Esophagus squamous epithelium (tissue), 5 donors: ENCODE data around the gene KLHDC10. TPM values are rescaled to one million over a fixed set of nuclear protein-coding genes. Genes with fewer than 3 reads are reported as not detected.
A peak's percentile ranks its signal among the peaks of the same experiment; 100 is the strongest.

Experiments used
- DNase-seq: peaks from one replicate; lab custom pipeline; 2025; lab: John Stamatoyannopoulos, UW
- H3K27ac ChIP-seq, 4 donors: fragments of 200-600 bp; sonication (generic); one replicate each; pipeline ENCODE4 v1.5.1; 2016 to 2019; ENCODE audit warnings: mild to moderate bottlenecking in 1 of 4
- H3K27me3 ChIP-seq, 4 donors: fragments of 200-600 bp; sonication (generic); 1 replicate in 3 of 4; 2 replicates in 1 of 4; pipeline versions ENCODE4 v1.5.1 to v1.6.0; 2017 to 2021; ENCODE audit warnings: antibody characterized with exemption in 1 of 4
- H3K36me3 ChIP-seq, 3 donors: fragments of 200-600 bp; sonication (generic); one replicate each; pipeline ENCODE4 v1.5.1; 2016 to 2019
- H3K4me1 ChIP-seq, 3 donors: fragments of 200-600 bp; sonication (generic); one replicate each; pipeline ENCODE4 v1.5.1; 2017 to 2019
- H3K4me3 ChIP-seq, 4 donors: fragments of 200-600 bp; sonication (generic); 1 replicate in 3 of 4; 2 replicates in 1 of 4; pipeline ENCODE4 v1.5.1; 2016 to 2019; ENCODE audit warnings: mild to moderate bottlenecking in 2 of 4, moderate library complexity in 1 of 4
- H3K9me3 ChIP-seq, 3 donors: fragments of 200-600 bp; sonication (generic); one replicate each; pipeline ENCODE4 v1.5.1; 2016 to 2019
- CTCF ChIP-seq, 6 experiments: fragments of 450-650 bp in 4 of 6; fragments of 200-600 bp in 2 of 6; sonication (generic) in 2 of 6; IDR thresholded peaks; one replicate each; pipeline ENCODE4 v1.5.1; 2016 to 2019; ENCODE audit warnings: antibody characterized with exemption in 6 of 6, mild to moderate bottlenecking in 4 of 6, moderate library complexity in 4 of 6
- POLR2A ChIP-seq, 4 donors: fragments of 450-650 bp; IDR thresholded peaks; one replicate each; pipeline ENCODE4 v1.6.1; 2017; ENCODE audit warnings: antibody characterized with exemption in 4 of 4, mild to moderate bottlenecking in 4 of 4, moderate library complexity in 3 of 4
- WGBS, 2 donors: methylation state at CpG; one replicate each; pipeline ENCODE4 v1.1.5; 2018; 5-methylcytosine and 5-hydroxymethylcytosine counted together
- intact Hi-C: fragments of 100-400 bp; cut with DNase I; formaldehyde crosslinking; loops from one replicate; pipeline ENCODE4 v1.15.0; 2022
- total RNA-seq, 4 donors: library from RNA; depleted of rRNA; stranded (reverse); fragments of >200 nt; gene quantifications; one replicate each; pipeline ENCODE4 v1.1.0, GENCODE V29; 2016
- donor health status: DM: yes; HTN: yes; CAD: no.

Gene KLHDC10
- total RNA-seq, 4 donors from 2014 or later = 11.9 to 17.5 (median 15.7) TPM

GRCh38 chr7:130141884-130142653 is 71.7 kb downstream of the KLHDC10 start:
- Histone ChIP-seq H3K4me1 (peaks cover 2 to 24% (median 14%) of the 10 kb centered on the region in 3 donors), H3K36me3 (peaks cover 0 to 11% (median 5%) of the 10 kb centered on the region in 3 donors), H3K27ac (peak overlapping the region in 3 of 4 donors; percentile 67 to 78 (median 72)), H3K27me3 (no peaks in the 10 kb centered on the region), H3K4me3 (peak overlapping the region; percentile 43 to 68 (median 62)), H3K9me3 (no peaks in the 10 kb centered on the region)
- TF ChIP-seq POLR2A (IDR thresholded peaks at IDR 0.05) (no peak), CTCF (IDR thresholded peaks at IDR 0.05) (no peak)
- intact Hi-C loops = no loop called here
- WGBS, 2 donors = 62 to 66% methylated on average over 10 of the region's 17 CpGs
- no peak for DNase-seq

GRCh38 chr7:130142654-130143333 is 72.5 kb downstream of the KLHDC10 start:
- intact Hi-C loops = no loop called here
- no peaks in the 10 kb centered on the region for H3K9me3 ChIP-seq
- H3K4me1 ChIP-seq = peaks cover 2 to 24% (median 14%) of the 10 kb centered on the region in 3 donors
- H3K27me3 ChIP-seq = no peaks in the 10 kb centered on the region
- no peak for DNase-seq
- no peak overlapping the region for H3K4me3 ChIP-seq
- no peak overlapping the region for H3K27ac ChIP-seq
- WGBS, 2 donors = 91 to 99% methylated on average over 6 to 7 of the region's 14 CpGs
- TF ChIP-seq POLR2A (IDR thresholded peaks at IDR 0.05) (no peak), CTCF (IDR thresholded peaks at IDR 0.05) (no peak)
- peaks cover 0 to 4% (median 0%) of the 10 kb centered on the region in 3 donors for H3K36me3 ChIP-seq

GRCh38 chr7:130143334-130143732 is 73.0 kb downstream of the KLHDC10 start:
- no peaks in the 10 kb centered on the region for H3K36me3 ChIP-seq
- no peaks in the 10 kb centered on the region for H3K27me3 ChIP-seq
- TF ChIP-seq CTCF (IDR thresholded peaks at IDR 0.05) (no peak), POLR2A (IDR thresholded peaks at IDR 0.05) (no peak)
- no peaks in the 10 kb centered on the region for H3K9me3 ChIP-seq
- no peak overlapping the region for H3K27ac ChIP-seq
- 82 to 89% methylated on average over 4 of the region's 5 CpGs for WGBS, 2 donors
- no peak for DNase-seq
- H3K4me1 ChIP-seq = peaks cover 2 to 24% (median 14%) of the 10 kb centered on the region in 3 donors
- intact Hi-C loops = no loop called here
- H3K4me3 ChIP-seq = no peak overlapping the region

GRCh38 chr7:130143986-130144311 is 73.6 kb downstream of the KLHDC10 start:
- Histone ChIP-seq H3K27ac (no peak overlapping the region), H3K36me3 (no peaks in the 10 kb centered on the region), H3K27me3 (no peaks in the 10 kb centered on the region), H3K9me3 (no peaks in the 10 kb centered on the region), H3K4me3 (no peak overlapping the region), H3K4me1 (peaks cover 2 to 24% (median 14%) of the 10 kb centered on the region in 3 donors)
- 90 to 100% methylated on average over 2 to 3 of the region's 3 CpGs for WGBS, 2 donors
- intact Hi-C loops = no loop called here
- TF ChIP-seq CTCF (IDR thresholded peaks at IDR 0.05) = no peak
- no peak for TF ChIP-seq POLR2A (IDR thresholded peaks at IDR 0.05)
- DNase-seq = no peak
